GM12892 (cell line): ENCODE results near the gene PAPPA.

Experiments
- DNase-seq: peaks from one replicate; pipeline ENCODE4 v3.0.0; 2011; ENCODE audit not compliant: insufficient read length
- FAIRE-seq: peaks from 2 replicates; lab custom pipeline; 2011; peaks lifted over from hg19 to GRCh38; lab: Jason Lieb, UNC
- POLR2A ChIP-seq: IDR thresholded peaks from 2 replicates; pipeline ENCODE4 v1.6.1; 2011; ENCODE audit warnings: low read depth, low read length, control low read depth
- POLR2AphosphoS5 ChIP-seq: IDR thresholded peaks from 2 replicates; pipeline ENCODE4 v1.6.1; 2011; ENCODE audit warnings: low read depth, low read length, control low read depth
- TAF1 ChIP-seq: IDR thresholded peaks from 2 replicates; pipeline ENCODE4 v1.6.1; 2011; ENCODE audit warnings: low read depth, mild to moderate bottlenecking, control low read depth, low read length, borderline replicate concordance

PAPPA gene

GRCh38 chr9:116430849-116431248 is 277.3 kb downstream of the PAPPA start:
- DNase-seq = no peak
- FAIRE-seq = no peak
- TF ChIP-seq POLR2A = no peak
- TF ChIP-seq POLR2AphosphoS5 = no peak
- TF ChIP-seq TAF1 = no peak

- FAIRE-seq = no peak
These were observed 278.5 kb downstream of the PAPPA start for GRCh38 chr9:116432051-116432450.

GRCh38 chr9:116434314-116434713 is 280.7 kb downstream of the PAPPA start:
- DNase-seq = no peak
- TF ChIP-seq TAF1 = no peak
- TF ChIP-seq POLR2A = no peak
- no peak for TF ChIP-seq POLR2AphosphoS5
- FAIRE-seq = no peak

More at GRCh38 chr9:116432051-116432450, 278.5 kb downstream of the PAPPA start:
- TF ChIP-seq POLR2A = no peak
- no peak for TF ChIP-seq POLR2AphosphoS5
- no peak for DNase-seq

GRCh38 chr9:116435706-116436105 is 282.1 kb downstream of the PAPPA start:
- no peak for FAIRE-seq
- TF ChIP-seq POLR2A (no peak), POLR2AphosphoS5 (no peak), TAF1 (no peak)
- no peak for DNase-seq

- TF ChIP-seq TAF1 = no peak
- no peak for TF ChIP-seq POLR2A
- no peak for TF ChIP-seq POLR2AphosphoS5
- DNase-seq (no peak), FAIRE-seq (no peak)
These were observed 282.5 kb downstream of the PAPPA start for GRCh38 chr9:116436121-116436520.

GRCh38 chr9:116437411-116438370 is 284.1 kb downstream of the PAPPA start:
- no peak for DNase-seq
- TF ChIP-seq POLR2A (no peak), POLR2AphosphoS5 (no peak), TAF1 (no peak)
- FAIRE-seq = no peak

- no peak for FAIRE-seq
- no peak for DNase-seq
- TF ChIP-seq POLR2A (no peak), TAF1 (no peak), POLR2AphosphoS5 (no peak)
These were observed 288.9 kb downstream of the PAPPA start for GRCh38 chr9:116442528-116442927.

GRCh38 chr9:116447934-116448333 is 294.3 kb downstream of the PAPPA start:
- FAIRE-seq (no peak), DNase-seq (no peak)
- TF ChIP-seq TAF1 = no peak
- no peak for TF ChIP-seq POLR2A
- no peak for TF ChIP-seq POLR2AphosphoS5

- DNase-seq (no peak), FAIRE-seq (no peak)
- TF ChIP-seq POLR2AphosphoS5 = no peak
- TF ChIP-seq TAF1 = no peak
- no peak for TF ChIP-seq POLR2A
These were observed 294.8 kb downstream of the PAPPA start for GRCh38 chr9:116448431-116448830.

- FAIRE-seq (no peak), DNase-seq (no peak)
- TF ChIP-seq TAF1 (no peak), POLR2A (no peak), POLR2AphosphoS5 (no peak)
These were observed 296.4 kb downstream of the PAPPA start for GRCh38 chr9:116449949-116450348.

- peak; percentile 73 for FAIRE-seq
- DNase-seq = no peak
- TF ChIP-seq POLR2A (no peak), TAF1 (no peak), POLR2AphosphoS5 (no peak)
These were observed 297.0 kb downstream of the PAPPA start for GRCh38 chr9:116450378-116451139.

- FAIRE-seq (no peak), DNase-seq (no peak)
- TF ChIP-seq POLR2AphosphoS5 = no peak
- TF ChIP-seq POLR2A = no peak
These were observed 298.0 kb downstream of the PAPPA start for GRCh38 chr9:116451500-116452115.
